Heart right ventricle (tissue), 16 donors: ENCODE data around the gene FBF1. TPM values are rescaled to one million over a fixed set of nuclear protein-coding genes. Genes with fewer than 3 reads are reported as not detected.

Experiments used
- ATAC-seq, 8 donors: fragments of 200-7000 bp; cut with Tn5 transposase; one replicate each; pipeline ENCODE4 v1.9.1; 2020; ENCODE audit warnings: mild to moderate bottlenecking in 8 of 8, moderate library complexity in 8 of 8, moderate number of reproducible peaks in 1 of 8
- DNase-seq, 2 donors: peaks; one replicate each; pipeline ENCODE4 v3.0.0-alpha.2; 2020
- H3K27ac ChIP-seq, 10 donors: fragments of 200-600 bp; sonication (generic) in 2 of 10; one replicate each; pipeline versions ENCODE4 v1.5.0 to v1.8.0; 2020 to 2022; ENCODE audit warnings: mild to moderate bottlenecking in 3 of 10
- H3K27me3 ChIP-seq, 7 donors: fragments of 200-600 bp; one replicate each; pipeline ENCODE4 v1.8.0; 2021 to 2022; ENCODE audit warnings: mild to moderate bottlenecking in 2 of 7
- H3K36me3 ChIP-seq, 9 donors: fragments of 200-600 bp; sonication (generic) in 1 of 9; one replicate each; pipeline versions ENCODE4 v1.5.0 to v1.8.0; 2020 to 2022; ENCODE audit warnings: mild to moderate bottlenecking in 2 of 9
- H3K4me1 ChIP-seq, 9 donors: fragments of 200-600 bp; sonication (generic) in 1 of 9; one replicate each; pipeline versions ENCODE4 v1.5.0 to v1.8.0; 2020 to 2022; ENCODE audit warnings: mild to moderate bottlenecking in 4 of 9
- H3K4me3 ChIP-seq, 10 donors: fragments of 200-600 bp; sonication (generic) in 2 of 10; one replicate each; pipeline versions ENCODE4 v1.5.0 to v1.8.0; 2020 to 2022; ENCODE audit warnings: mild to moderate bottlenecking in 7 of 10, moderate library complexity in 2 of 10
- H3K9me3 ChIP-seq, 11 donors: fragments of 200-600 bp in 10 of 11; sonication (generic) in 2 of 11; one replicate each; pipeline versions ENCODE4 v1.5.0 to v1.8.0; 2013 to 2022; ENCODE audit warnings: mild to moderate bottlenecking in 2 of 11, control low read depth in 1 of 11, moderate library complexity in 1 of 11
- CTCF ChIP-seq, 9 donors: fragments of 200-600 bp; sonication (generic) in 2 of 9; IDR thresholded peaks; one replicate each; pipeline versions ENCODE4 v1.5.0 to v1.8.0; 2021 to 2022; ENCODE audit warnings: antibody characterized with exemption in 9 of 9, mild to moderate bottlenecking in 5 of 9, moderate library complexity in 1 of 9
- WGBS, 2 donors: extraction: QIAGEN DNeasy Blood & Tissue Kit; methylation state at CpG; one replicate each; pipeline ENCODE4 v1.1.7; 2013; ENCODE audit warnings: inconsistent platforms in 1 of 2; 5-methylcytosine and 5-hydroxymethylcytosine counted together
- intact Hi-C, 10 donors: fragments of 100-400 bp; cut with DNase I; formaldehyde crosslinking; loops; one replicate each; pipeline versions ENCODE4 v1.11.1 to v1.14.2; 2022
- polyA plus RNA-seq, 2 donors: library from polyadenylated mRNA; stranded (reverse); fragments of 200-250 nt; gene quantifications; one replicate each; pipeline ENCODE4 v1.2.3, GENCODE V29; 2013
- total RNA-seq, 10 donors: library from RNA; stranded (reverse); fragmentation: NEBNext Ultra II Directional in 3 of 10; extraction: Animal tissue kit (Norgen Biotek cat#: 25700) in 3 of 10; gene quantifications; one replicate each; pipeline versions ENCODE4 v1.2.1 to v1.2.4, GENCODE V29; 2021 to 2023
- donor health status: Arrhythmogenic right ventricular cardiomyopathy.
- donor health status: ischemic (EF 13 %, LVEDD 7.1; RV severe dilation, severe dysfunction).
- donor health status: healthy with polysubstance abuse.
- donor health status: DM: no; HTN: yes; CAD: no.
- donor health status: DM: no; HTN: no; CAD: no.
- donor health status: ischemic (EF 25% LVEDD 6.9; RV normal size, moderate dysfunction).
- donor health status: ischemic (EF 25% LVEDD 5.7; RV mildly dilated, moderate dysfunction).
- donor health status: healthy.
- donor health status: DM: yes; HTN: yes; CAD: no.
- donor health status: Ischemic cardiomyopathy.
- donor health status: ischemic (EF 35%, LVEDD 5.7; RV mildly dilated, moderate dysfunction).
- donor health status: nonischemic (EF 11% LVEDD 7.7; RV severe dilation, severe dysfunction).
- donor health status: DM: yes; HTN: yes; CAD: no.
- donor health status: PGD.
- donor health status: ischemic (EF 29% LVEDD 5.4; RV normal size, mild dysfunction).
- donor health status: nonischemic (EF 23%, LVEDD 6.1; RV moderate dilation, normal function).

FBF1 gene
- total and polyA plus RNA-seq, 12 donors = 1.6 to 8.3 (median 2.8) TPM

GRCh38 chr17:75875940-75876189 lies 65.0 kb downstream of the FBF1 start:
- intact Hi-C loops = loop anchor here in 5 of 10 donors (2.0 to 10.0 kb wide), 5 partner anchors 91 to 101 kb away; partner anchors contain the start of gene UNK (in 2 of the 5)
- H3K4me3 ChIP-seq = peak overlapping the region in 9 of 10 donors; percentile 58 to 87 (median 74)

GRCh38 chr17:75875182-75875939 lies 65.5 kb downstream of the FBF1 start:
- Histone ChIP-seq H3K27me3 (peaks cover 0 to 18% (median 0%) of the 10 kb centered on the region in 7 donors), H3K4me3 (peak overlapping the region in 7 of 10 donors; percentile 65 to 87 (median 78)), H3K4me1 (peaks cover 33 to 75% (median 58%) of the 10 kb centered on the region in 9 donors), H3K27ac (peak overlapping the region; percentile 77 to 100 (median 96)), H3K9me3 (no peaks in the 10 kb centered on the region), H3K36me3 (peaks cover 0 to 30% (median 10%) of the 10 kb centered on the region in 9 donors)
- TF ChIP-seq CTCF (IDR thresholded peaks at IDR 0.05) = no peak
- intact Hi-C loops = loop anchor here in 3 of 10 donors (5.0 to 10.0 kb wide), 3 partner anchors 93 to 101 kb away; partner anchors contain the start of gene UNK (in 1 of the 3)
- peak in 1 of 8 donors; percentile 0 for ATAC-seq
- WGBS, 2 donors = 60 to 70% methylated on average over 18 of the region's 18 CpGs
- peak in 1 of 2 donors; percentile 48 for DNase-seq

More at GRCh38 chr17:75875940-75876189, 65.0 kb downstream of the FBF1 start:
- DNase-seq = peak; percentile 46 to 49
- no peak for TF ChIP-seq CTCF (IDR thresholded peaks at IDR 0.05)
- peaks cover 0 to 18% (median 0%) of the 10 kb centered on the region in 7 donors for H3K27me3 ChIP-seq
- peaks cover 33 to 70% (median 55%) of the 10 kb centered on the region in 9 donors for H3K4me1 ChIP-seq
- H3K36me3 ChIP-seq = peaks cover 0 to 30% (median 10%) of the 10 kb centered on the region in 9 donors
- WGBS, 2 donors = 44 to 53% methylated on average over 5 of the region's 5 CpGs
- peak in 4 of 8 donors; percentile 3 to 27 (median 8) for ATAC-seq
- no peaks in the 10 kb centered on the region for H3K9me3 ChIP-seq
- peak overlapping the region; percentile 77 to 100 (median 96) for H3K27ac ChIP-seq

- H3K4me3 ChIP-seq = no peak overlapping the region
- H3K27me3 ChIP-seq = peaks cover 0 to 18% (median 0%) of the 10 kb centered on the region in 7 donors
- DNase-seq = no peak
- H3K9me3 ChIP-seq = no peaks in the 10 kb centered on the region
- 92 to 94% methylated on average over 38 of the region's 38 CpGs for WGBS, 2 donors
- peak overlapping the region; percentile 57 to 100 (median 96) for H3K27ac ChIP-seq
- no peak for ATAC-seq
- TF ChIP-seq CTCF (IDR thresholded peaks at IDR 0.05) = no peak
- intact Hi-C loops = loop anchor here in 3 of 10 donors (5.0 to 10.0 kb wide), 3 partner anchors 92 to 100 kb away; partner anchors contain the start of gene UNK (in 1 of the 3)
- peaks cover 33 to 83% (median 63%) of the 10 kb centered on the region in 9 donors for H3K4me1 ChIP-seq
- H3K36me3 ChIP-seq = peaks cover 0 to 30% (median 10%) of the 10 kb centered on the region in 9 donors
Measured at GRCh38 chr17:75874323-75875181, 66.3 kb downstream of the FBF1 start.
